HepG2 (cell line): ENCODE measurements around the gene SCG2. TPM values are rescaled to one million over a fixed set of nuclear protein-coding genes. Genes with fewer than 3 reads are reported as not detected.

Experiments
- ATAC-seq: fragments of 200-7000 bp; cut with Tn5 transposase; 3 replicates; pipeline ENCODE4 v1.9.1; 2020; ENCODE audit warnings: mild to moderate bottlenecking, moderate library complexity
- BruUV-seq: library from RNA; stranded (reverse); fragments of 400-500 nt; replicated peaks from 2 replicates; lab custom pipeline; 2021; lab: Mats Ljungman, UMichigan
- CTCF ChIA-PET: fragments of 300-600 bp; formaldehyde crosslinking; extraction: SDS; loops from one replicate; lab custom pipeline; 2021; ENCODE audit warnings: low total read pairs, inconsistent platforms, low intra/inter-chr PET ratio; lab: Yijun Ruan, JAX
- POLR2A ChIA-PET: fragments of 350-600 bp; sonication (Branson Sonifier 250); formaldehyde crosslinking; loops from one replicate; lab custom pipeline; 2020; ENCODE audit warnings: antibody characterized with exemption, inconsistent platforms; lab: Yijun Ruan, JAX
- DNase-seq: peaks from one replicate; pipeline ENCODE4 v3.0.0-alpha.2; 2015; ENCODE audit warnings: low spot score
- FAIRE-seq: peaks from 3 replicates; lab custom pipeline; 2011; peaks lifted over from hg19 to GRCh38; lab: Jason Lieb, UNC
- H2AFZ ChIP-seq: one replicate; pipeline ENCODE4 v1.6.1; 2011; ENCODE audit warnings: low read length, inconsistent platforms
- H3K27ac ChIP-seq: fragments of 300-600 bp; 3 replicates; pipeline ENCODE4 v1.8.0; 2011; ENCODE audit warnings: mixed run types, mild to moderate bottlenecking, mixed read lengths, low read length, inconsistent platforms; ENCODE audit not compliant: insufficient read depth; ENCODE audit errors: extremely low read length
- H3K27me3 ChIP-seq, 2 experiments: fragments of 200-600 bp in 1 of 2; 2 replicates in 1 of 2; 3 replicates in 1 of 2; pipeline versions ENCODE4 v1.6.0 to v1.8.0; 2011; ENCODE audit warnings: low read length in 2 of 2, mild to moderate bottlenecking in 2 of 2, moderate library complexity in 2 of 2, inconsistent platforms in 1 of 2; ENCODE audit not compliant: insufficient read depth in 2 of 2, control insufficient read depth in 1 of 2
- H3K36me3 ChIP-seq, 2 experiments: fragments of 200-600 bp in 1 of 2; replicated peaks in 1 of 2; 2 replicates in 1 of 2; 3 replicates in 1 of 2; pipeline versions ENCODE4 v1.5.1 to v1.8.0; 2011; ENCODE audit warnings: low read length in 2 of 2, inconsistent platforms in 1 of 2; ENCODE audit not compliant: insufficient read depth in 2 of 2, control insufficient read depth in 1 of 2
- H3K4me1 ChIP-seq: 2 replicates; pipeline ENCODE4 v1.5.1; 2012; ENCODE audit warnings: low read length, inconsistent platforms; ENCODE audit not compliant: insufficient read depth
- H3K4me2 ChIP-seq: 2 replicates; pipeline ENCODE4 v1.6.0; 2011; ENCODE audit warnings: low read depth, low read length, inconsistent platforms
- H3K4me3 ChIP-seq, 3 experiments: fragments of 200-600 bp in 1 of 3; sonication (generic), shearing (Covaris generic) in 1 of 3; replicated peaks in 1 of 3; 2 replicates each; pipeline ENCODE4 v1.5.1; 2011 to 2016; ENCODE audit warnings: low read length in 3 of 3, inconsistent platforms in 2 of 3, low read depth in 2 of 3, mild to moderate bottlenecking in 2 of 3, control low read depth in 1 of 3, mixed read lengths in 1 of 3; ENCODE audit not compliant: insufficient read depth in 1 of 3
- H3K79me2 ChIP-seq: one replicate; pipeline ENCODE4 v1.6.1; 2011; ENCODE audit warnings: low read length, inconsistent platforms; ENCODE audit not compliant: insufficient read depth
- H3K9ac ChIP-seq: 2 replicates; pipeline ENCODE4 v1.6.0; 2011; ENCODE audit warnings: mild to moderate bottlenecking, low read depth, low read length, inconsistent platforms; ENCODE audit not compliant: insufficient read depth
- H3K9me3 ChIP-seq: 2 replicates; pipeline ENCODE4 v1.5.1; 2012; ENCODE audit warnings: mild to moderate bottlenecking, low read length
- H4K20me1 ChIP-seq: 2 replicates; pipeline ENCODE4 v1.6.0; 2011; ENCODE audit warnings: inconsistent platforms, mild to moderate bottlenecking, low read length, moderate library complexity; ENCODE audit not compliant: insufficient read depth
- ZNF20 ChIP-seq: sonication (generic); formaldehyde crosslinking; IDR thresholded peaks from 2 replicates; pipeline ENCODE4 v1.4.0; 2020; ENCODE audit warnings: mild to moderate bottlenecking, moderate library complexity, missing genetic modification reagents
- WGBS: methylation state at CpG from one replicate; pipeline ENCODE4 v1.1.6; 2017; ENCODE audit warnings: low lambda C conversion rate; 5-methylcytosine and 5-hydroxymethylcytosine counted together
- in situ Hi-C: cut with HindIII; loops from 2 replicates; pipeline ENCODE4 v1.10.0; 2017; ENCODE audit warnings: low pct_unique_long_range_greater_than_20kb; ENCODE audit not compliant: extremely low pct_ligation_motif_present
- intact Hi-C: fragments of 100-400 bp; cut with micrococcal nuclease; formaldehyde crosslinking; loops from one replicate; pipeline ENCODE4 v1.10.0; 2022; ENCODE audit not compliant: unreplicated experiment
- polyA plus RNA-seq, 8 experiments: library from polyadenylated mRNA; depleted of rRNA in 3 of 8; stranded (reverse) in 7 of 8; unstranded in 1 of 8; fragments of >200 nt; fragmentation: Illumina TruSeq in 4 of 8; extraction: Trizol in 4 of 8; gene quantifications; 2 replicates each; pipeline versions ENCODE4 v1.2.1 to v1.2.3, GENCODE V29; 2011 to 2016; ENCODE audit warnings: low read depth in 4 of 8, missing spikeins in 1 of 8, mixed read lengths in 1 of 8; ENCODE audit not compliant: insufficient read depth in 1 of 8
- total RNA-seq, 5 experiments: library from RNA; depleted of rRNA; stranded (reverse); fragments of >200 nt; fragmentation: Illumina TruSeq; extraction: Trizol; gene quantifications; 2 replicates each; pipeline ENCODE4 v1.2.3, GENCODE V29; 2016; ENCODE audit warnings: low read depth in 1 of 5
- TF ChIP-seq, protein P1 (sequence below): sonication (generic); formaldehyde crosslinking; IDR thresholded peaks from 2 replicates; pipeline ENCODE4 v1.5.0; 2020; ENCODE audit warnings: missing genetic modification reagents, mild to moderate bottlenecking, borderline replicate concordance

Gene SCG2
- total and polyA plus RNA-seq, 2 of the 13 experiments (the other 11 are each of a cell fraction or from before 2014, with no cell fraction given), result not detected

DNA sequence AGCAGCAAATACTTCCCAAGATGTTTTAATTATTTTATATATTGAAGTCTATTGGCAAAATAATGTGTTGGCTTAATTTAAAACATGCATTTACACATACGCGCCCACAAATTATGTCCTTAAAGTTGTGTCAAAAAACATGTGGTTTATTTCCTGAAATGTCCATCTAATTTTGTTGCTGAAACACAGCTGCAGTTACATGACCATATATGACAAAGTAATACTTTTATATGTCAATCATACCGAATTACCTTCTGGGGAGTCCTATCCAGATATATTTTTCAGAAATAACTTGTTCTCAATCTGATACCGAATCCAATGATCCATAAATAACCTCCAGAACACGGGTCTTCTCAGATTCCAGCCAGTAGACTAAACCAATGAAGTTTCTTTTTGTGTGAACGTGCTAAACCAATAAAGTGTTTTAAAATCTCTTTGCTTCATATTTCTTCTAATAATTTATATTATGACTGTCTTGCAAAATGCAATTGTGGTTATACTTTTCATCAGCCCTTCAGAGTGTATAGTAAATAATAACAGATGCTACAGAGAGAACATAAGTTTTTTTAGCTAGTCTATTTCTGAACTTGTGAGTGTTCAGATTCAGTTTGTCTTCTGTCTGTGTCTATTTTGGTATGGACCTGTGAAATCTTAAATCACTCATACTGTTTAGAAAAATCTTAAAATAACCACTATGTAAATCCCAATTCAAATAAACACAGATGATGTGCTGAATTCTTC is 2.4 kb downstream of the SCG2 start:
- intact Hi-C loops (no loop called here), in situ Hi-C loops (no loop called here)
- Histone ChIP-seq H3K4me2 (no peak overlapping the region), H3K9ac (no peak overlapping the region), H3K9me3 (no peaks in the 10 kb centered on the region), H3K36me3 (no peaks in the 10 kb centered on the region), H3K27me3 (no peaks in the 10 kb centered on the region), H3K79me2 (no peaks in the 10 kb centered on the region), H3K4me3 (no peak overlapping the region), H4K20me1 (no peaks in the 10 kb centered on the region), H2AFZ (no peak overlapping the region), H3K27ac (no peak overlapping the region), H3K4me1 (no peaks in the 10 kb centered on the region)
- no peak for TF ChIP-seq ZNF20
- DNase-seq (no peak), FAIRE-seq (no peak), ATAC-seq (no peak)
- ChIA-PET POLR2A (no interaction called here), CTCF (no interaction called here)
- BruUV-seq, result no TSS peak
- WGBS, result 33% methylated on average over 6 of the region's 6 CpGs

DNA sequence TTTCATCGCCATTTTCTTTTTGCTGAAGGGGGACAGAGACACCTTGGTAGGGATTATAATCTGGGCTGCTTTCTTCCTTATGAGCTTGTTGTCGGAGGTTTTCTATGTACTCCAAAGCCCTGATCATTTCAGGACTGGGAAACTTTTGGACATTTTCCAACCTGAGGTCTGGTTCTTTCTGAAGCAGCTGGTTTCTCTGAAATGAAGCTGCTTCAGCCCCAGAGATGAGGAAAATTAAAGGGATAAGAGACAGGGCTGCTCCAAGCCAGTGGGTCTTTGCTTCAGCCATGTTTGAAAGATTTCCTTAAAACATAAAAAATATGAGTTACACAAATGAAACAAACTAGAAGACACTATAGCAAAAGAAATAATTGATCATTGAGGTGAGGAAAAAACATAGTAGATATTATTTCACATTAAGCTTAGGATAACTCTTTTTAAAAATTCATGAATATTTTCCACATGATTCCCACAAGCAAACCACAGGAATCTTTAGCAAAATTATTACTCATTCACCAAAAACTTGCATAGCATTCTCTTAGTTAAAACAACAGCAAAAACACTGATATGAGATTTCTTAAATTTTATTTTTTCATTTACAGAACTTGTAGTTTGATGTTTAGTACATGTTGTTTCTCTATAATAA is 3.0 kb downstream of the SCG2 start:
- in situ Hi-C loops, result no loop called here
- BruUV-seq, result no TSS peak

More for the DNA sequence above, 3.0 kb downstream of the SCG2 start:
- H3K9me3 ChIP-seq, result no peaks in the 10 kb centered on the region
- H3K4me3 ChIP-seq, result no peak overlapping the region
- no peaks in the 10 kb centered on the region for H3K27me3 ChIP-seq
- H2AFZ ChIP-seq, result no peak overlapping the region
- POLR2A ChIA-PET, result no interaction called here
- intact Hi-C loops, result no loop called here
- TF ChIP-seq, protein P1, sequence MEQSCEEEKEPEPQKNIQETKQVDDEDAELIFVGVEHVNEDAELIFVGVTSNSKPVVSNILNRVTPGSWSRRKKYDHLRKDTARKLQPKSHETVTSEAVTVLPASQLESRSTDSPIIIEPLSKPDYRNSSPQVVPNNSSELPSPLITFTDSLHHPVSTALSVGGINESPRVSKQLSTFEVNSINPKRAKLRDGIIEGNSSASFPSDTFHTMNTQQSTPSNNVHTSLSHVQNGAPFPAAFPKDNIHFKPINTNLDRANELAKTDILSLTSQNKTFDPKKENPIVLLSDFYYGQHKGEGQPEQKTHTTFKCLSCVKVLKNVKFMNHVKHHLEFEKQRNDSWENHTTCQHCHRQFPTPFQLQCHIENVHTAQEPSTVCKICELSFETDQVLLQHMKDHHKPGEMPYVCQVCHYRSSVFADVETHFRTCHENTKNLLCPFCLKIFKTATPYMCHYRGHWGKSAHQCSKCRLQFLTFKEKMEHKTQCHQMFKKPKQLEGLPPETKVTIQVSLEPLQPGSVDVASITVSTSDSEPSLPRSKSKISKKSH, result no peak
- TF ChIP-seq, all 625 proteins: peak for 0
- Histone ChIP-seq H4K20me1 (no peaks in the 10 kb centered on the region), H3K4me1 (no peaks in the 10 kb centered on the region), H3K27ac (no peak overlapping the region), H3K9ac (no peak overlapping the region), H3K36me3 (no peaks in the 10 kb centered on the region), H3K79me2 (no peaks in the 10 kb centered on the region), H3K4me2 (no peak overlapping the region)
- no peak for ATAC-seq
- DNase-seq, result no peak
- 25% methylated on average over 2 of the region's 2 CpGs for WGBS
- FAIRE-seq, result no peak
- CTCF ChIA-PET, result no interaction called here
